ENCODE measurements around the gene PDGFRA.
"Not testable (repeated sequence)": the region's sequence is repeated elsewhere in the genome, so short reads cannot be mapped to it uniquely, and the experiment has no call there.

PDGFRA gene

GRCh38 chr4:54243541-54243940 is 14.4 kb downstream of the PDGFRA start:
- H3K4me1 ChIP-seq (ENCODE audit: low read length); H3K9me3 ChIP-seq (replicated peaks; ENCODE audit: insufficient read depth, low read length); H3K27ac ChIP-seq (ENCODE audit: low read length); H3K27me3 ChIP-seq (replicated peaks; ENCODE audit: insufficient read depth, low read length); H3K9me2 ChIP-seq (replicated peaks; ENCODE audit: insufficient read depth, low read length); H3K4me2 ChIP-seq (ENCODE audit: low read depth, low read length); H2AFZ ChIP-seq (ENCODE audit: low read length); H3K36me3 ChIP-seq (replicated peaks; ENCODE audit: insufficient read depth, low read length); H3K4me3 ChIP-seq (ENCODE audit: low read length); H3F3A ChIP-seq (ENCODE audit: insufficient read depth, low read length); H4K20me1 ChIP-seq (ENCODE audit: insufficient read depth, low read length); H3K9ac ChIP-seq (ENCODE audit: low read length); H3K79me2 ChIP-seq (ENCODE audit: low read length); DNase-seq: not testable (repeated sequence)

- H3K9ac ChIP-seq (ENCODE audit: low read length); H3K36me3 ChIP-seq (replicated peaks; ENCODE audit: insufficient read depth, low read length); H3K27me3 ChIP-seq (replicated peaks; ENCODE audit: insufficient read depth, low read length); H4K20me1 ChIP-seq (ENCODE audit: insufficient read depth, low read length); H3F3A ChIP-seq (ENCODE audit: insufficient read depth, low read length); H3K9me2 ChIP-seq (replicated peaks; ENCODE audit: insufficient read depth, low read length); H2AFZ ChIP-seq (ENCODE audit: low read length); H3K4me1 ChIP-seq (ENCODE audit: low read length); H3K4me3 ChIP-seq (ENCODE audit: low read length); H3K27ac ChIP-seq (ENCODE audit: low read length); H3K4me2 ChIP-seq (ENCODE audit: low read depth, low read length); H3K79me2 ChIP-seq (ENCODE audit: low read length); H3K9me3 ChIP-seq (replicated peaks; ENCODE audit: insufficient read depth, low read length); DNase-seq: not testable (repeated sequence)
Measured at GRCh38 chr4:54252312-54252711, 23.2 kb downstream of the PDGFRA start.

- Histone ChIP-seq H3K27ac (ENCODE audit: low read length) (no peak overlapping the region), H3K4me1 (ENCODE audit: low read length) (no peaks in the 10 kb centered on the region), H3F3A (ENCODE audit: insufficient read depth, low read length) (no peaks in the 10 kb centered on the region), H3K27me3 (replicated peaks; ENCODE audit: insufficient read depth, low read length) (no peaks in the 10 kb centered on the region), H3K9me3 (replicated peaks; ENCODE audit: insufficient read depth, low read length) (no peaks in the 10 kb centered on the region), H3K9ac (ENCODE audit: low read length) (no peak overlapping the region), H3K4me2 (ENCODE audit: low read depth, low read length) (no peak overlapping the region), H3K36me3 (replicated peaks; ENCODE audit: insufficient read depth, low read length) (no peaks in the 10 kb centered on the region), H4K20me1 (ENCODE audit: insufficient read depth, low read length) (no peaks in the 10 kb centered on the region), H2AFZ (ENCODE audit: low read length) (no peak overlapping the region), H3K4me3 (ENCODE audit: low read length) (no peak overlapping the region), H3K79me2 (ENCODE audit: low read length) (no peaks in the 10 kb centered on the region), H3K9me2 (replicated peaks; ENCODE audit: insufficient read depth, low read length) (no peaks in the 10 kb centered on the region)
- no peak for TF ChIP-seq CTCF (IDR thresholded peaks at IDR 0.05; ENCODE audit: low read length)
- TF ChIP-seq EZH2 (optimal IDR thresholded peaks at IDR 0.05; ENCODE audit: low read depth, low read length), result no peak
- TF ChIP-seq EZH2phosphoT487 (IDR thresholded peaks at IDR 0.05; ENCODE audit: low read length), result no peak
- no peak for DNase-seq
Measured at GRCh38 chr4:54254116-54254914, 25.2 kb downstream of the PDGFRA start.

- DNase-seq, result no peak
- no peaks in the 10 kb centered on the region for H3K9me2 ChIP-seq (replicated peaks; ENCODE audit: insufficient read depth, low read length)
- H2AFZ ChIP-seq (ENCODE audit: low read length), result no peak overlapping the region
- H3K27me3 ChIP-seq (replicated peaks; ENCODE audit: insufficient read depth, low read length), result no peaks in the 10 kb centered on the region
- no peak overlapping the region for H3K27ac ChIP-seq (ENCODE audit: low read length)
- H3F3A ChIP-seq (ENCODE audit: insufficient read depth, low read length), result no peaks in the 10 kb centered on the region
- no peaks in the 10 kb centered on the region for H3K36me3 ChIP-seq (replicated peaks; ENCODE audit: insufficient read depth, low read length)
- no peak overlapping the region for H3K9ac ChIP-seq (ENCODE audit: low read length)
- H3K79me2 ChIP-seq (ENCODE audit: low read length), result no peaks in the 10 kb centered on the region
- H3K4me2 ChIP-seq (ENCODE audit: low read depth, low read length), result no peak overlapping the region
- no peaks in the 10 kb centered on the region for H3K4me1 ChIP-seq (ENCODE audit: low read length)
- H4K20me1 ChIP-seq (ENCODE audit: insufficient read depth, low read length), result no peaks in the 10 kb centered on the region
- H3K9me3 ChIP-seq (replicated peaks; ENCODE audit: insufficient read depth, low read length), result no peaks in the 10 kb centered on the region
- TF ChIP-seq EZH2 (optimal IDR thresholded peaks at IDR 0.05; ENCODE audit: low read depth, low read length), result no peak
- TF ChIP-seq CTCF (IDR thresholded peaks at IDR 0.05; ENCODE audit: low read length), result no peak
- no peak for TF ChIP-seq EZH2phosphoT487 (IDR thresholded peaks at IDR 0.05; ENCODE audit: low read length)
- no peak overlapping the region for H3K4me3 ChIP-seq (ENCODE audit: low read length)
Measured at GRCh38 chr4:54254915-54255246, 25.8 kb downstream of the PDGFRA start.

All from MM.1S (cell line).